Measurements from ENCODE around the gene INTS2. TPM values are rescaled to one million over a fixed set of nuclear protein-coding genes. Genes with fewer than 3 reads are reported as not detected.

The INTS2 gene
- total RNA-seq, 1 donor from 2014 or later = 16.9 TPM

- no peak for DNase-seq (ENCODE audit: low spot score, unreplicated experiment)
- H3K27me3 Mint-ChIP-seq = no peaks in the 10 kb centered on the region
- H3K36me3 Mint-ChIP-seq (ENCODE audit: insufficient read depth) = peaks cover 14% of the 10 kb centered on the region
- no peaks in the 10 kb centered on the region for H3K9me3 Mint-ChIP-seq (ENCODE audit: low read depth)
- H3K4me1 Mint-ChIP-seq (ENCODE audit: low read depth) = no peaks in the 10 kb centered on the region
- no peak for TF ChIP-seq CTCF (IDR thresholded peaks at IDR 0.05; ENCODE audit: unreplicated experiment)
- H3K4me3 Mint-ChIP-seq (ENCODE audit: low read depth) = no peak overlapping the region
- no peak overlapping the region for H3K27ac Mint-ChIP-seq
Observed at GRCh38 chr17:61884864-61885263, 42.9 kb downstream of the INTS2 start.

GRCh38 chr17:61880589-61881102 lies 47.1 kb downstream of the INTS2 start:
- Mint-ChIP-seq H3K27ac (no peak overlapping the region), H3K36me3 (ENCODE audit: insufficient read depth) (peaks cover 5% of the 10 kb centered on the region), H3K4me1 (ENCODE audit: low read depth) (no peaks in the 10 kb centered on the region), H3K4me3 (ENCODE audit: low read depth) (no peak overlapping the region), H3K27me3 (no peaks in the 10 kb centered on the region), H3K9me3 (ENCODE audit: low read depth) (no peaks in the 10 kb centered on the region)
- no peak for DNase-seq (ENCODE audit: low spot score, unreplicated experiment)
- TF ChIP-seq CTCF (IDR thresholded peaks at IDR 0.05; ENCODE audit: unreplicated experiment) = no peak

- Mint-ChIP-seq H3K27ac (no peak overlapping the region), H3K4me3 (ENCODE audit: low read depth) (no peak overlapping the region), H3K4me1 (ENCODE audit: low read depth) (no peaks in the 10 kb centered on the region), H3K9me3 (ENCODE audit: low read depth) (no peaks in the 10 kb centered on the region), H3K27me3 (no peaks in the 10 kb centered on the region), H3K36me3 (ENCODE audit: insufficient read depth) (peaks cover 2% of the 10 kb centered on the region)
- no peak for TF ChIP-seq CTCF (IDR thresholded peaks at IDR 0.05; ENCODE audit: unreplicated experiment)
- DNase-seq (ENCODE audit: low spot score, unreplicated experiment) = no peak
Observed at GRCh38 chr17:61878984-61879612, 48.7 kb downstream of the INTS2 start.

- Mint-ChIP-seq H3K36me3 (ENCODE audit: insufficient read depth) (peaks cover 5% of the 10 kb centered on the region), H3K4me3 (ENCODE audit: low read depth) (no peak overlapping the region), H3K4me1 (ENCODE audit: low read depth) (no peaks in the 10 kb centered on the region), H3K27me3 (no peaks in the 10 kb centered on the region), H3K9me3 (ENCODE audit: low read depth) (no peaks in the 10 kb centered on the region), H3K27ac (no peak overlapping the region)
- no peak for DNase-seq (ENCODE audit: low spot score, unreplicated experiment)
- no peak for TF ChIP-seq CTCF (IDR thresholded peaks at IDR 0.05; ENCODE audit: unreplicated experiment)
Observed at GRCh38 chr17:61878520-61878919, 49.3 kb downstream of the INTS2 start.

GRCh38 chr17:61877837-61878236 lies 49.9 kb downstream of the INTS2 start:
- no peak overlapping the region for H3K4me3 Mint-ChIP-seq (ENCODE audit: low read depth)

More at GRCh38 chr17:61877837-61878236, 49.9 kb downstream of the INTS2 start:
- Mint-ChIP-seq H3K9me3 (ENCODE audit: low read depth) (no peaks in the 10 kb centered on the region), H3K36me3 (ENCODE audit: insufficient read depth) (peaks cover 6% of the 10 kb centered on the region), H3K27me3 (no peaks in the 10 kb centered on the region), H3K4me1 (ENCODE audit: low read depth) (no peaks in the 10 kb centered on the region), H3K27ac (no peak overlapping the region)
- no peak for DNase-seq (ENCODE audit: low spot score, unreplicated experiment)
- no peak for TF ChIP-seq CTCF (IDR thresholded peaks at IDR 0.05; ENCODE audit: unreplicated experiment)
